Gastroesophageal sphincter (tissue), 4 donors: ENCODE measurements around the gene AP1S2. TPM values are rescaled to one million over a fixed set of nuclear protein-coding genes. Genes with fewer than 3 reads are reported as not detected.

ENCODE experiments used
- ATAC-seq: fragments of 150-250 bp; one replicate; pipeline ENCODE4 v1.9.1; 2016; ENCODE audit warnings: mild to moderate bottlenecking, moderate library complexity
- H3K27ac ChIP-seq, 4 donors: fragments of 200-600 bp; sonication (generic) in 3 of 4; 1 replicate in 3 of 4; 2 replicates in 1 of 4; pipeline ENCODE4 v1.5.1; 2016 to 2019
- H3K27me3 ChIP-seq: fragments of 200-600 bp; sonication (generic); one replicate; pipeline ENCODE4 v1.5.1; 2019
- H3K36me3 ChIP-seq, 2 donors: fragments of 200-600 bp; sonication (generic); one replicate each; pipeline ENCODE4 v1.5.1; 2019; ENCODE audit warnings: control low read depth in 1 of 2
- H3K4me1 ChIP-seq, 3 donors: fragments of 200-600 bp; sonication (generic); 1 replicate in 2 of 3; 2 replicates in 1 of 3; pipeline ENCODE4 v1.5.1; 2016 to 2019; ENCODE audit warnings: control low read depth in 2 of 3
- H3K4me3 ChIP-seq, 2 donors: fragments of 200-600 bp; sonication (generic); one replicate each; pipeline ENCODE4 v1.5.1; 2019; ENCODE audit warnings: mild to moderate bottlenecking in 1 of 2, moderate library complexity in 1 of 2
- H3K9me3 ChIP-seq, 3 donors: fragments of 200-600 bp; sonication (generic); one replicate each; pipeline ENCODE4 v1.5.1; 2017 to 2019; ENCODE audit warnings: control low read depth in 2 of 3
- CTCF ChIP-seq, 4 experiments: fragments of 200-600 bp in 2 of 4; fragments of 450-650 bp in 2 of 4; sonication (generic) in 1 of 4; IDR thresholded peaks; one replicate each; pipeline ENCODE4 v1.5.1; 2017 to 2019; ENCODE audit warnings: antibody characterized with exemption in 4 of 4, mild to moderate bottlenecking in 2 of 4, moderate library complexity in 2 of 4
- EP300 ChIP-seq: sonication (generic); formaldehyde crosslinking; IDR thresholded peaks from one replicate; pipeline ENCODE4 v1.6.1; 2017; ENCODE audit warnings: antibody characterized with exemption, mild to moderate bottlenecking
- POLR2A ChIP-seq, 2 donors: fragments of 450-650 bp; IDR thresholded peaks; one replicate each; pipeline ENCODE4 v1.6.1; 2017; ENCODE audit warnings: antibody characterized with exemption in 2 of 2, mild to moderate bottlenecking in 2 of 2, moderate library complexity in 1 of 2
- POLR2AphosphoS5 ChIP-seq: sonication (generic); formaldehyde crosslinking; IDR thresholded peaks from one replicate; pipeline ENCODE4 v1.6.1; 2017; ENCODE audit warnings: antibody characterized with exemption
- WGBS, 2 donors: methylation state at CpG; one replicate each; pipeline ENCODE4 v1.1.5; 2018; ENCODE audit warnings: low coverage in 1 of 2; 5-methylcytosine and 5-hydroxymethylcytosine counted together
- total RNA-seq, 4 donors: library from RNA; depleted of rRNA; stranded (reverse); fragments of >200 nt; gene quantifications; one replicate each; pipeline ENCODE4 v1.1.0, GENCODE V29; 2016

The AP1S2 gene
- total RNA-seq, 4 donors from 2014 or later = 98.7 to 300 (median 203) TPM

- no peak for ATAC-seq
- Histone ChIP-seq H3K27me3 (no peaks in the 10 kb centered on the region), H3K4me1 (peaks cover 0 to 14% (median 5%) of the 10 kb centered on the region in 3 donors), H3K4me3 (no peak overlapping the region), H3K9me3 (no peaks in the 10 kb centered on the region), H3K36me3 (peaks cover 0 to 22% of the 10 kb centered on the region in 2 donors), H3K27ac (no peak overlapping the region)
- WGBS, 2 donors = 100% methylated on average over 1 of the region's 3 CpGs; no CpG with 5 or more reads in 1 of the 2 donors
- TF ChIP-seq EP300 (no peak), POLR2AphosphoS5 (no peak), CTCF (IDR thresholded peaks at IDR 0.05) (no peak), POLR2A (IDR thresholded peaks at IDR 0.05) (no peak)
Measured at GRCh38 chrX:15786915-15787314, 67.7 kb downstream of the AP1S2 start.

GRCh38 chrX:15785176-15785750 lies 69.3 kb downstream of the AP1S2 start:
- Histone ChIP-seq H3K9me3 (no peaks in the 10 kb centered on the region), H3K27ac (no peak overlapping the region), H3K4me1 (peaks cover 0 to 4% (median 0%) of the 10 kb centered on the region in 3 donors), H3K4me3 (no peak overlapping the region), H3K27me3 (no peaks in the 10 kb centered on the region), H3K36me3 (peaks cover 0 to 35% of the 10 kb centered on the region in 2 donors)
- 86 to 92% methylated on average over 2 of the region's 3 CpGs for WGBS, 2 donors
- TF ChIP-seq POLR2A (IDR thresholded peaks at IDR 0.05) (no peak), CTCF (IDR thresholded peaks at IDR 0.05) (no peak), EP300 (no peak), POLR2AphosphoS5 (no peak)
- ATAC-seq = no peak

GRCh38 chrX:15781961-15782699 lies 72.5 kb downstream of the AP1S2 start:
- WGBS, 2 donors = 44 to 77% methylated on average over 1 to 13 of the region's 13 CpGs
- no peaks in the 10 kb centered on the region for H3K9me3 ChIP-seq
- no peak overlapping the region for H3K4me3 ChIP-seq
- no peak for ATAC-seq
- no peak for TF ChIP-seq CTCF (IDR thresholded peaks at IDR 0.05)
- TF ChIP-seq POLR2AphosphoS5 = no peak
- TF ChIP-seq EP300 = no peak
- TF ChIP-seq POLR2A (IDR thresholded peaks at IDR 0.05) = no peak
- no peaks in the 10 kb centered on the region for H3K4me1 ChIP-seq
- H3K27ac ChIP-seq = no peak overlapping the region
- H3K36me3 ChIP-seq = peaks cover 0 to 56% of the 10 kb centered on the region in 2 donors
- no peaks in the 10 kb centered on the region for H3K27me3 ChIP-seq

Other genes with a start within 250 kb of the AP1S2 start
- 1 to 10 TPM in 1 of 4 donors, under 1 TPM in 2, not detected in 1; 0.40 to 1.2 (median 0.74) TPM for gene CLTRN, start 190.0 kb downstream of the AP1S2 start, total RNA-seq
- 10 to 100 TPM in 2 of 4 donors, 1 to 10 TPM in 2; 8.2 to 11.4 (median 9.9) TPM for gene CA5B, start 116.5 kb downstream of the AP1S2 start, total RNA-seq
- 10 to 100 TPM in 3 of 4 donors, 1 to 10 TPM in 1; 8.3 to 12.0 (median 11.0) TPM for gene ZRSR2, start 64.3 kb downstream of the AP1S2 start, total RNA-seq